GM08714 (cell line): ENCODE results near the gene CDCA5.

Source experiments
- H3K4me3 ChIP-seq: fragments of 200-500 bp; sonication (Bioruptor generic); 2 replicates; pipeline ENCODE4 v1.5.1; 2014; ENCODE audit warnings: mild to moderate bottlenecking, low read length, inconsistent platforms
- ZNF274 ChIP-seq: IDR thresholded peaks from 2 replicates; pipeline ENCODE4 v1.6.1; 2012; ENCODE audit warnings: mild to moderate bottlenecking, low read depth, low read length

The CDCA5 gene

GRCh38 chr11:65083834-65084597, at the start of gene CDCA5, which contains the start of gene ZFPL1:
Gene CDCA5, minus strand, starts transcription at chr11:65084040. Its CDS starts 62 bp downstream, at chr11:65083978.
Gene ZFPL1, plus strand, starts transcription at chr11:65084222. Its CDS starts 477 bp downstream, at chr11:65084699.
- peak within 1 kb of the TSS; percentile 89 for H3K4me3 ChIP-seq
- TF ChIP-seq ZNF274 = no peak

- H3K4me3 ChIP-seq = peak overlapping the region; percentile 94
- no peak for TF ChIP-seq ZNF274
These were observed 49.3 kb upstream of the CDCA5 start for GRCh38 chr11:65132988-65133700.

GRCh38 chr11:65132238-65132987, 48.6 kb upstream of the CDCA5 start:
- no peak for TF ChIP-seq ZNF274
- H3K4me3 ChIP-seq = peak overlapping the region; percentile 94; the same call in 1 of the 2 replicates

- H3K4me3 ChIP-seq = peak overlapping the region; percentile 94; the same call in 1 of the 2 replicates
- no peak for TF ChIP-seq ZNF274
These were observed 48.0 kb upstream of the CDCA5 start for GRCh38 chr11:65131895-65132237.

- TF ChIP-seq ZNF274 = no peak
- H3K4me3 ChIP-seq = peak overlapping the region; percentile 94; the same call in 1 of the 2 replicates
These were observed 47.6 kb upstream of the CDCA5 start for GRCh38 chr11:65131417-65131776.

- TF ChIP-seq ZNF274 = no peak
- H3K4me3 ChIP-seq = no peak overlapping the region; the same call in 1 of the 2 replicates
These were observed 47.0 kb upstream of the CDCA5 start for GRCh38 chr11:65130631-65131416.

GRCh38 chr11:65129649-65130441, 46.0 kb upstream of the CDCA5 start:
- no peak for TF ChIP-seq ZNF274
- H3K4me3 ChIP-seq = no peak overlapping the region

GRCh38 chr11:65128182-65129145, 44.6 kb upstream of the CDCA5 start:
- no peak for TF ChIP-seq ZNF274

GRCh38 chr11:65127473-65128181, 43.8 kb upstream of the CDCA5 start:
- TF ChIP-seq ZNF274 = no peak
- no peak overlapping the region for H3K4me3 ChIP-seq

More at GRCh38 chr11:65128182-65129145, 44.6 kb upstream of the CDCA5 start:
- no peak overlapping the region for H3K4me3 ChIP-seq

- no peak for TF ChIP-seq ZNF274
These were observed 42.9 kb upstream of the CDCA5 start for GRCh38 chr11:65126624-65127274.

More at GRCh38 chr11:65126624-65127274, 42.9 kb upstream of the CDCA5 start:
- H3K4me3 ChIP-seq = no peak overlapping the region
